Measurements from ENCODE around the gene ZMYM2. TPM values are rescaled to one million over a fixed set of nuclear protein-coding genes. Genes with fewer than 3 reads are reported as not detected.

The ZMYM2 gene
- 63.1 and 76.6 TPM in 2 replicates for total RNA-seq

GRCh38 chr13:19958155-19959111 lies at the start of gene ZMYM2:
Gene ZMYM2 (plus strand): TSS chr13:19958727. CDS start chr13:19993073, 34,346 bp downstream.

Other genes with a start within 250 kb of the ZMYM2 start
- 52.1 and 55.0 TPM in 2 replicates for gene PSPC1, start 175.8 kb upstream of the ZMYM2 start, total RNA-seq
- 22.8 and 23.5 TPM in 2 replicates for gene ZMYM5, start 95.1 kb upstream of the ZMYM2 start, total RNA-seq
- gene GJA3, start 202.3 kb downstream of the ZMYM2 start, total RNA-seq, result 0.16 TPM in 1 of 2 replicates, not detected in the other
- 0.12 and 0.32 TPM in 2 replicates for gene GJB2, start 234.2 kb downstream of the ZMYM2 start, total RNA-seq

Measured in hair follicle dermal papilla cell (primary cell).